ENCODE results near the gene MNAT1.
A peak's percentile ranks its signal among the peaks of the same experiment; 100 is the strongest.

The MNAT1 gene

GRCh38 chr14:60732840-60733483 lies 1.6 kb upstream of the MNAT1 start:
- H3K4me3 ChIP-seq (ENCODE audit: low read depth, low read length), result no peak overlapping the region
- H3K27ac ChIP-seq, result no peak overlapping the region
- DNase-seq, result no peak
- H3K36me3 ChIP-seq (replicated peaks), result no peaks in the 10 kb centered on the region
- H3K27me3 ChIP-seq (replicated peaks), result no peaks in the 10 kb centered on the region
- TF ChIP-seq, protein P1, sequence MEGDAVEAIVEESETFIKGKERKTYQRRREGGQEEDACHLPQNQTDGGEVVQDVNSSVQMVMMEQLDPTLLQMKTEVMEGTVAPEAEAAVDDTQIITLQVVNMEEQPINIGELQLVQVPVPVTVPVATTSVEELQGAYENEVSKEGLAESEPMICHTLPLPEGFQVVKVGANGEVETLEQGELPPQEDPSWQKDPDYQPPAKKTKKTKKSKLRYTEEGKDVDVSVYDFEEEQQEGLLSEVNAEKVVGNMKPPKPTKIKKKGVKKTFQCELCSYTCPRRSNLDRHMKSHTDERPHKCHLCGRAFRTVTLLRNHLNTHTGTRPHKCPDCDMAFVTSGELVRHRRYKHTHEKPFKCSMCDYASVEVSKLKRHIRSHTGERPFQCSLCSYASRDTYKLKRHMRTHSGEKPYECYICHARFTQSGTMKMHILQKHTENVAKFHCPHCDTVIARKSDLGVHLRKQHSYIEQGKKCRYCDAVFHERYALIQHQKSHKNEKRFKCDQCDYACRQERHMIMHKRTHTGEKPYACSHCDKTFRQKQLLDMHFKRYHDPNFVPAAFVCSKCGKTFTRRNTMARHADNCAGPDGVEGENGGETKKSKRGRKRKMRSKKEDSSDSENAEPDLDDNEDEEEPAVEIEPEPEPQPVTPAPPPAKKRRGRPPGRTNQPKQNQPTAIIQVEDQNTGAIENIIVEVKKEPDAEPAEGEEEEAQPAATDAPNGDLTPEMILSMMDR (IDR thresholded peaks at IDR 0.05; ENCODE audit: low read depth, low read length, missing control alignments), result no peak
- in situ Hi-C loops (cut with HindIII; ENCODE audit: low pct_ligation_motif_present, low sequenced_read_pairs), result no loop called here

DNA sequence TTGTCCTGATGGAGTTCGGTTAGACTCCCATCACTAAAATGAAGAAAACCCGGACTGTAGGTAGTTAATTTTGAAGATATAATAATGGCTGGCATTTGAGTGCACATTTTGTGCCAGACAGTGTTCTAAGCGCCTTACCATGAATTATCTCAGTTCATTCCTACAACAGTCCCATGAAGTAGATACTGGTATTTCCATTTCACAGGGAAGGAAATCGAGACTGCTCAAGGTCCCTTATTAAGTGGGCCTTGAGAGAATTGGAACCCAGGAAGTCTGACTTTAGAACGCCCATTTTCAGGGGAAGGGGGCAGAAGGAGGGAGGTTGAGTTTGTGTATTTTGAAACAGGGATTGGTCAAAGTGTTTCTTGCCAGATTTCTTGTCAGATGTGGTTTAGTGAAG lies 855 bp downstream of the MNAT1 start:
- Histone ChIP-seq H3K27me3 (replicated peaks) (no peaks in the 10 kb centered on the region), H3K27ac (peak overlapping the region; percentile 50), H3K36me3 (replicated peaks) (no peaks in the 10 kb centered on the region), H3K4me3 (ENCODE audit: low read depth, low read length) (peak overlapping the region; percentile 82)
- DNase-seq, result no peak
- TF ChIP-seq, protein P1 (IDR thresholded peaks at IDR 0.05; ENCODE audit: low read depth, low read length, missing control alignments), result no peak
- in situ Hi-C loops (cut with HindIII; ENCODE audit: low pct_ligation_motif_present, low sequenced_read_pairs), result no loop called here

DNA sequence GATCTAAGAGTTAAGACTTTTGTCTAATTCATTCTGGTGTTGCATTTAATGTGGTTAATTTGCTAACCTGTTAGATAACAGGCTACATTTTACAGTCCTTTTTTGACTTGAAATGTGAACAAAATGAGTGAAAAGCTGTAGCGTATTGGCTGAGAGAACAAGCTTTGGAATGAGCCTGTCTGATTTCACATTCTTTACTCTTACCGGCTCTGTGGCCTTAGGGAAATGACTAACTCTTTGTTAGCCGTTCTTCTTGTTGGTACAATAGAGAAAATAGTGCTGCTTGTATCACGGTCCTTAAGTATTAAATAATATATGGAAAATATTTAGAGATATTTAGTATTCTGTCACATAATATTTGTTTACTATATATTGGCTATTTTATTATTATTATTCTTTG lies 1.9 kb downstream of the MNAT1 start:
- DNase-seq, result peak; percentile 52
- Histone ChIP-seq H3K27ac (peak overlapping the region; percentile 7), H3K36me3 (replicated peaks) (no peaks in the 10 kb centered on the region), H3K27me3 (replicated peaks) (no peaks in the 10 kb centered on the region), H3K4me3 (ENCODE audit: low read depth, low read length) (peak overlapping the region; percentile 82)
- TF ChIP-seq, protein P1 (IDR thresholded peaks at IDR 0.05; ENCODE audit: low read depth, low read length, missing control alignments), result no peak
- in situ Hi-C loops (cut with HindIII; ENCODE audit: low pct_ligation_motif_present, low sequenced_read_pairs), result no loop called here

DNA sequence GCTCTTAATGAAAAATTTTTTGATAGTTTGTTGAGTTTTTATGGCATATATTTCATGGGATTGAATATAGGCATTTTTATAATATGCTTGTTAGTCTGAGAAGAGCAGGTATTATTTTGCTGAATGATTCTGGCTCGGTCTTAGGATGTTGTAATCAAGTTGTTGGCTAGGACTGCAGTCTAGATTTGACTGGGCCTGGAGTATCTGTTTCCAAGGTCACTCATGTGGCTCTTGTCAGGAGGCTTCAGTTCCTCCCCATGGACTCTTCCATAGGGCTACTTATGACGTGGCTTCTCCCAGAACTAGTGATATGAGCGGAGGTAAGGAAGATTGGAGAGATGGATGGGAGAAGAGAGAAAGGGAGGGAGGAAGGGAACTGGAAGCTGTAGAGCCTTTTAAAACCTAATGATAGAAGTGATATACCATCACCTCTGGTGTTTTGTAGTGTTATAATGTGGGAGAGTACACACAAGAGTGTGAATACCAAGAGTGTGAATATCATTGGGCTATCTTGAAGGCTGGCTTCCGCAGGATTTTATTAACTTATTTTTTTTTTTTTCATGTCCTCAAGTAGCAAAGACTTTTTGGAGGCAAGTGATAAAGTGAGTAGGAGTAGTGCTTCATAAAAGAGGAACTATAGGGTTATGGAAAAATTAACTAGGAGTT lies 4.4 kb downstream of the MNAT1 start:
- in situ Hi-C loops (cut with HindIII; ENCODE audit: low pct_ligation_motif_present, low sequenced_read_pairs), result no loop called here
- H3K27ac ChIP-seq, result no peak overlapping the region
- no peaks in the 10 kb centered on the region for H3K27me3 ChIP-seq (replicated peaks)
- TF ChIP-seq, protein P1 (IDR thresholded peaks at IDR 0.05; ENCODE audit: low read depth, low read length, missing control alignments), result no peak
- no peaks in the 10 kb centered on the region for H3K36me3 ChIP-seq (replicated peaks)
- H3K4me3 ChIP-seq (ENCODE audit: low read depth, low read length), result no peak overlapping the region
- no peak for DNase-seq

DNA sequence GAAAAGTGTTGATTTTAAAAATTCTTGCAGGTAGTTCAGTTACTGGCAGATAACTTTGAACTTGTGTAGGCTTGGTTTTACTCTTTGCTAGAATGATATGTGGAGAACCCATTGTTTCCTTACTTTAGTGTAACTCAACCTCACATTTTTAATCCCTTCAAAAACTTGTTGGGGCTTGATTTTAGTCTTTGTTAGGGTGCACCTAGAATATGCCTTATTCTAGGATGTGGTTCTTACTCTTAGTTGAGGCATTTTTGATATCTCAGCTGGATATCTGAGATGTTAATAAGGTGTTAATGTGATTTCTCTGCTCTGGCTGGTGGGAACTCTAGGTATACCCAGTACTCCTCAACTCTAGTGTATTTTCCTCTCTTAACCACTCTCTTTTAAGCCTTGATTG lies 10.0 kb downstream of the MNAT1 start:
- in situ Hi-C loops (cut with HindIII; ENCODE audit: low pct_ligation_motif_present, low sequenced_read_pairs), result no loop called here
- TF ChIP-seq, protein P1 (IDR thresholded peaks at IDR 0.05; ENCODE audit: low read depth, low read length, missing control alignments), result no peak
- Histone ChIP-seq H3K4me3 (ENCODE audit: low read depth, low read length) (no peak overlapping the region), H3K36me3 (replicated peaks) (no peaks in the 10 kb centered on the region), H3K27me3 (replicated peaks) (no peaks in the 10 kb centered on the region), H3K27ac (no peak overlapping the region)
- DNase-seq, result no peak

All from brain microvascular endothelial cell (primary cell).